Stimulated activated CD4-positive, alpha-beta T cell treated with anti-CD3 and anti-CD28 coated beads, Interleukin-4, amount 100 ng/mL, for 48 hours (primary cell): ENCODE data around the gene MPRIP.
"Not testable (repeated sequence)": the region's sequence is repeated elsewhere in the genome, so short reads cannot be mapped to it uniquely, and the experiment has no call there.

Experiments
- DNase-seq, 2 donors: peaks; one replicate each; pipeline ENCODE4 v3.0.0-alpha.2; 2020; ENCODE audit warnings: low read depth in 2 of 2

MPRIP gene

DNA sequence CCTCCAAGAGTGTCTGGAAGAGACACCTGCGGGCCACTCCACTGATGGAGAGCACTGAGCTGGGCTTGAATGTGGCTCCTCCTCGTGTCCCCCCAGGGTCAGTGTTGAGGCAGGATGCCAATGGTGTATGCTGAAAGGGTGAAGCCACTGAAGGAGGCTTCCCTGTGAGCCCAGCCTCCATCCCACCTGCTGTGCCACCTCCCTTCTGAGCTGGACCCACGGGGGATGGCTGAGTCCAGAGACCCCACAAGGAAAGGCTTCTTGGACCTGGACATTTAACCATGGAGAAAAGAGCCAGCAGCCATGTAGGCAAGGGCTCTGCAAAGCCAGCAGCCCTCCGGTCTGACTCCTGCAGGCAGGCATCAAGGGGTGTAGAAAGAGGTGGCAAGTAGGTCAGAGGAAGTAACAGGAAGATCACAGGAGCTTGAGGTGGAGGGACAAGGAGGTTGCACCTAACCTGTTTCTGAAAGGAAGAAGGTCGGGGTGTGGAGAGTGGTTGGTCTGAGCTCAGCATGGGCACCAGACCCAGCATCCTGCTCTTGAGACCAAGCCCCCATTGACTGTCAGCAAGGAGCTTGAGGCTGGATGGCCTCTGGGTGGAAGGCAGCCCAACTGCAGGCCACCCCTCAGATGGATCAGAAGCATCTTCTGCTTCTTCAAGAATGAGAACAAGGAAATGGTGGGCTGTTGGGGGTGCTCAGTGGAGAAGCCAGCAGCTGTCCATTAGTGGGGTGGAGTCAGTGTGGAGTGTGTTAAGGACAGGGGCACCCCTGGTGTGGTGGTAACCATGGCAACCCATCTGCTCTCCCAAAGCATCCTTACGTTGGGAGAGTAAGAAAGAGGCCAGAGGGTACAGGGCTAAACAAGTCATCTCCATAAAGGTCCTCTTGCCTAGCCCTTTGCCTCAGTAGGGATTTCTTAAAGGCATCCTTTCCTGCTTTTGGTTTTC, 83.2 kb downstream of the MPRIP start:
- DNase-seq = no peak

DNA sequence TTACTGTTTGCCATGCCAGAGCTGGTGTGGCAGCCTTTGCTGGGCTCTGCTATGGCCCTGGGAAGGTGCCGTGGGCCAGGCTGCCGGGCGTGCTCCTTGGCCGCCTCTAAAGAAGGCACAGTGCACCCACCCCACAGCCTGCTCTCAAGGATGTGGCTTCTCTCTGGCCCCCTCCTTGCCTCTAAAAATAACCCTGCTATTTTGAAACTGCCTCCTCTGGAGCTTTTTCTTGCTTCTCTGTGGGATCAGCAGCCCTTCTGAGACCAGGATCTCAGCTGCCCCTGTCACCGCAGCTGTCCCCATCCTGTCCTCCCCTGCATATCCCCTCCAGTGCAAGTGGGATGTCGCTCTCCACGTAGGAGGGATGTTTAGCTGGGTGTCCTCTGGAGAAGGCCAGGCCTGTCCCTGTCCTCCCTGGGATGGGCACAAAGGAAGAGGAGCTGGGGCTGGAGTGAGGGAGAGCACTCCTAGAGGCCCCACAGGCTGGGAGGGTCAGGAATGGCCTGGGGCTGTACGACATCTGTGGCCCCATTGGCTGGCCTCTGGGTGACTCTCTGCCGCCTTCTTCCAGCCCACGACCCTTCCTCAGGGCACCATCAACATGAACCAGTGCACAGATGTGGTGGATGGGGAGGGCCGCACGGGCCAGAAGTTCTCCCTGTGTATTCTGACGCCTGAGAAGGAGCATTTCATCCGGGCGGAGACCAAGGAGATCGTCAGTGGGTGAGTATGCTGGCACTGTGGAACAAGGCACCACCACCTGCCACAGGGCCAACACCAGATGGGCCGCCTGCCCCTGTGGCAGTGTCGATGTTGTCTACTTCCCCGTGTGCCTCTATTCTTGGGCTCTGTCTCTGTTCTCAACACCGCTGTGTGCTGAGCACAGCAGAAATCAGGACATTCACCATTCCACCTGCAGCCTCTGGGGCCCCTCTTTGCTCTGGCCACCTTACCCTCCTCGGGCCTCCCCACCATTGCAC, 84.2 kb downstream of the MPRIP start:
- no peak for DNase-seq

DNA sequence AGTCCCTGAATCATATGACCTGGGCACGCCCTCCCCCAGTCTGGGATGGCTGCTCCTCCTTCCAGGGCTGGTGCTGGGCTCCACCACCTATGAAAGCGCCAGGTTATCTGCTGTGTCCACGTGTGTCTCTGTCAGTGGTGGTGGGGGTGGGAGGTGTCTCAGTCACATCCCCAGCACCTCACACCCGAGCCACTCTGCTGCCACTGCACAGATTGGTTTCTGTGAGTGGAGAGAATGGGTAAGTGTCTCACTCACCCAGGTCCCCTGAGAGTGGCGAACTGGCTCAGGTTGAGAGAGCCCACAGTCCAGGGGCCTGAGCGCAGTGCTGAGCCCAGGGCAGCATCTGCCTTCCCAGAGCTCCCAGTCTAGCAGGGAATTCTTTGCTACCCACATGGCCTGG, 84.9 kb downstream of the MPRIP start:
- no peak for DNase-seq

DNA sequence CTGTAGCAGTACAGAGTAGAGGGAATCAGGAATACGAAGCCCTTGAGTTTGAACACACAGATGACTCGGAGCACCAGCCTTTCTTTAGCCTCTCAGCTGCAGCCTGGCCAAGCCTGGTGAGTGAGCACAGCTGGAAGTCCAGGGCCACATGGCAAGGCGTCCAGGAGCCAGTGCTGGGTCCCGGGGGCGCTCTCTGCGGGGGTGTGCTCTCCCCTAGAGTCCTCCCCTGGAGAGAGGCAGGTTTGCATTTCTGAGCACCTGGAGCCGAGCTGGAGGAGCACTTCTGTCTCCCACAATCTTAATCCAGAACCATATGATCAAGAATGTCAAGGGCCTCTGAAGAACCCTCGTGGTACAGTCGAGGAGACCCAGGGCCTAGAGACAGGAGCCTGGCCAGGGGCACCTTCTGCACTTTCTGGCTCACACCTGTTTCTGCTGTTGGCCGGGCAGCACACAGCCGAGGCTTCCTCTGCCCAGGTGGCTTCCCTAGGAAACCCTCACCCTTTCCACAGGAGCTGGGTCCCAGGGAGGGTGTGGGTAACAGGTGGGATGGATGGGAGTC, 85.6 kb downstream of the MPRIP start:
- DNase-seq = no peak

DNA sequence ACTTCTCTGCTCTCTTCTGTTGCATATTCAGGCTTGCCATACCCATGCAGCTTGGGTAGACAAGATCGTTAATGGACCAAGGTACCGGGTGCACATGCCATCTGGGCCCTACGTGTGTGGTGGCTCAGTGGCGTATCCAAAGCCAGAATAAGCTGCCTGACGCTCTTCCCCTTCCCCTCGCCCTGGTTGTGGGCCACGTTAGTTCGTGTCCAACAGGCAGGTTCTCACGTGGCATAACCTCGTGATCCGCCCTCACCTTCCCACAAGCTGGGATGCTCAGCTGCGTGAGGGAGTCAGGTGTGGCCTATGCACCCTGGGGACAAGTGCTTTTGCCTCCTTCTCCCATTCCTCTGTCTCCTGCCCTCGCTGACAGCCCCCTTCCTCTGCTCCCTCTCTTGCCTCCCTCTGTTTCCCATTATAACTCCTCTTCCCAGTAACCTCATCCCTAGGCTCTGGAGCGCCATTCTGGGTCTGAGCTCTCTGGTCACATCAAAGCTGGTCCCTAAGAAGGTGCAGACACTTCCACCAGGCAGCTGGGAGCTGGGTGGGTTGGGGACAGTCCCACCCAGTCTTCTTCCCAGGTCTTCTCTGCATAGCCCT, 86.3 kb downstream of the MPRIP start:
- DNase-seq = no peak

DNA sequence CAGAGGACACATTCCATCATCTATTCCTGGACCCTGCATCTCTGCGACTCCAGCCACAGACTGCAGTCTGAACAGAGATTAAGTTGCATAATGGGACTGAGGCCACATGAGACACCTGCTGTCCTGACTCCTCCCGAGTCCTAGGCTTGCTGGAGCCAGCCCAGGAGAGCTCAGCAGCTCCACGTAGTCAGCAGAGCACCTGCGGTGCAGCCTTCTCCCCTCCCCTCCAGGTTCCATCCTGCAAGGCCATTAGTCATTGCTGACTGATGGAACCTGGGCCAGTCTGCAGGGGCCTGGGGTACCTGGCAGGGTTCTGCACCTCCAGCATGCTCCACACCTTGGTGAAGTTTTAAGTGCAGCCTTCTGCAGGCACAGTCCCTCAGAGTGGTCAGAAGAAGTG, 87.2 kb downstream of the MPRIP start:
- no peak for DNase-seq

DNA sequence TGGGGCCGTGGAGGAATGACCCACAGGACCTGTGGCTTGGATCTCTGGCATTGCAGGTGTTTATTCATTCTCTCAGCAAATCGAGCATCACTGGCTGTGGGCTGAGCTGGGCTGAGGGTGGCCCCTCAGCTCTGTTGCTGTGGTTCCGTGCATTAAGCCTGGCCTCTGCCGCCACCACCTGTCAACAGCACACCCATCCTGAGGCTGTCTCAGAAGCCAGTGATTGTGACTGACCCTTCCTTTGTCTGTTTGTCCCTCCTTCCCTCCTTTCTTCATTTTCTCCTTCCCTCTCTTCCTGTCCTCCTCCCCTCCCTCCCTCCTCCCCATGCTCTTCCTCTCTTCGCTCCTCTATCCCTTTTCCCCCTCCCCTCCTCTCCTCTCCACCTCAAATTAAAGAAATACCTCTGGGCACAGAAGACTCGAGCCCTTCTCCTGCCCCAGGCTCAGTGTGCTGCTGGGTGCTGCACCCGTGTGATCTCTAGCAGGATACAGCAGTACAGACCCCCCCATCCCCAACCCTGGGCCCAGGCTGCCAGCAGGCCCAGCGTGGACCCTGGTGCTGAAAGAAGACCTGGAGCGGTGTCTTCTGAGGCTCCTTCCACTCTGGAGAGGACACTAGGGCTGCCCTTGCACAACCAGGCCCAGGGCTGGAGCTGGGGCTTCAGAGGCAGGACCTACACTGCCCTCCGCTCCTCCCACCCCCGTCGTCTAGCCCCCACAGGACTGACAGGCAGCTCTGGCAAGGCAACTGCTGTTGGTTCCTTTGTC, 88.0 kb downstream of the MPRIP start:
- no peak for DNase-seq

DNA sequence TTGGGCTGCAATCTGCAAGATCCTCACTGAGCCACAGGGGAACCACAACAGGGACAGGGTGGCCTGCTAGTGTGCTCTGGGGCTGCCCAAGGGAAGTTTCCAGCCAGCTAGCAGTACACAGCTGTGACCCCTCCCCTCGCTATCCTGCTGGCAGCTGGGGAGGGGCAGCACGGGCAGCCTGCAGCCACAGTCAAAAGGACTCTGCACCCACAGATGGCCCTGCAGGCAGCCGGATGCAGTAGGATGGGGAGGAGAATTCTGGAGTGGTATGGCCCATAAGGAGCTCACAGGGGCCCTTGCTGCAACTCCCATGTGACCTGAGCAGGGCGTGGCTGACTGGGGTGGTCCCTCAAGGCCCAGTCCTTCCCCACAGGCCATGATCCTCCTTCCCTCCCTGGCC, 89.6 kb downstream of the MPRIP start:
- no peak for DNase-seq

DNA sequence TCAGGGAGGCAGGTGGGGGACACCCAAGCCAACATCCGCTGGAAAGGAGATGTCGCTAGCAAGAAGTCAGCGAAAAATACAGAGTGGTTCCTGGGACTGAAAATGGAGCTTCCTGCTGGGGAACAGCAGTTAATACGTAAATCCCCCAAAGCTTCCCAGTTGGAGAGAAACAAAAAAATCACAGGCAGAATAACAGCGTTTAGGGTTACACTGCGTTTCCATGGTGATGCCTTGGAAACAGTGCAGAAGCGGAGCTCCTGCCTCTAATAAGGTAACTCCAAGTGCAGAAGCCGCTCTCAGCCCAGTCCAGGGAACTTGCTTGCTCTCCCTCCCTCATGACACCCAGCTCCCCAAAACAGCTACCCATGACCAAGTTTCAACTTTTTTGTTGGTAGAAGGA, 90.5 kb downstream of the MPRIP start:
- no peak for DNase-seq

DNA sequence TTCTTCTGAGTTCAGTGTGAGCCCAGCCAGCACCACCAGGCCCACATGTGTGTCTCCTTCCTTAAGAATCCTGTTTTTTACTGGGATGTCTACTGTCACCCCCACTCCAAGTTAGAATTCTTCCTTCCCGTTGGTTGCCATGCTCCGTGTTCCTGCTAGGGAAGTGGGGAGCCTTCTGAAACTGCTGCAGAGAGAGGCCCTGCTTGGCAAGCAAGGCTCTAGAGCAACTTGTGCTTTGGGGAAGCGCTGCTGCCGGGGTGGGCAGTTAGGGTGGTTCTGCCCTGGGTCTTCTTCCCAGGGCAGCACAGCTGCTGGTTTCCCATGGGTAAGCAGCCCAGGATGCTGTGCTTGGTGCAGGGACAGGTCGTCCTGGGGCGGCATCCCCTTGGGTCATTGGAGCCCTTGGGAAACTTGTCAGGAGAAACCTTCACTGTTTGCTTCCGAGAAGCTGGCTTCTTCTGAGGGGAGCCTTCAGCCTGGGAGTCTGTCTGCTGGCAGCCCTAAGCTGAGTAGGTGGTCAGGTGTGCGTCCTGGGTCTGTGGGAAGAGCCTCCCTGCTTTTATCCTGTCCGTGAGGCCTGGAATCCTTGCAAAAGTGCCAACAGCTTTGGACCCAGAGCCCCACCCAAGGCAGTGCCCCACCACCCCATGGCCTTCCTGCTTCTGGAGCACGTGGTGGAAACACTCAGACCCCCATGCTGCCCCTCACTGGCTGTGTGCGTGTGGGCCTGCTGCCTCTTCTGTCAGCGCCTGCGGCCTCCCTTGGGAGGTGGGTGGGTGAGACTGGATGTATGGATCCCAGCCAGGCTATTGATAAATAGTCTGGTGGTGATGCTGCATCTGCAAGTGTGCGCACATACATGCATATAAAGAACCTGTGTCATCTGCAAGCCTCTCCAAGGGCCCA, 92.0 kb downstream of the MPRIP start:
- no peak for DNase-seq

DNA sequence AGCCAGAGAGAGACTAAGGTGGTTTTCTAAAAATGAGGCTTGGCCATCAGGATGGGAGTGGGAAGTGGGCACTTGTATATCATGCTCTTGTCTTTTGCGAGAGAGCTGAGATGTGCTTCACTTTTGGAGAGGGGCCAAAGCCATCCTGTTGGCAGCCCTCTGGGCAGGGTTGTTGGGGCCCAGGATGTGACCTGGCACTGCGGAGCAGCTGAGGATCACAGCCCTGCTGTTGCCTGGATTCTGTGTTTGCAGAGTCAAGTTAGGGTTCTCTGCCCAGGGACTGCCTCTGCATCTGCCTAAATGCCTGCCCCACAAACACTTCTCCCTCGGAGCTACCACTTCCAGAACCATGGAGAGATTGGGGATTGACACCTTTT, 92.7 kb downstream of the MPRIP start:
- no peak for DNase-seq

DNA sequence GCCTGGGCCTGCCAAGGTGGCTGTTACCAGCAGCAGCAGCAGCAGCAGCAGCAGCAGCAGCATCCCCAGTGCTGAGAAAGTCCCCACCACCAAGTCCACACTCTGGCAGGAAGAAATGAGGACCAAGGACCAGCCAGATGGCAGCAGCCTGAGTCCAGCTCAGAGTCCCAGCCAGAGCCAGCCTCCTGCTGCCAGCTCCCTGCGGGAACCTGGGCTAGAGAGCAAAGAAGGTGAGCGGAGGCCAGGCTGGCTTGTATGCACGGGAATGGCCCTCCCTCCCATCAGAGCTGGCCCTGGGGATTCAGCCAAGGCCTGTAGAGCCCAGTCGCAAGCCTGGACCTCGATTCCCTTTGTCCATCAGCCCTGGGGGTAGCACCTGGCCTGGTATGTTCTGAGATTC, 94.0 kb downstream of the MPRIP start:
- DNase-seq = not testable (repeated sequence)

DNA sequence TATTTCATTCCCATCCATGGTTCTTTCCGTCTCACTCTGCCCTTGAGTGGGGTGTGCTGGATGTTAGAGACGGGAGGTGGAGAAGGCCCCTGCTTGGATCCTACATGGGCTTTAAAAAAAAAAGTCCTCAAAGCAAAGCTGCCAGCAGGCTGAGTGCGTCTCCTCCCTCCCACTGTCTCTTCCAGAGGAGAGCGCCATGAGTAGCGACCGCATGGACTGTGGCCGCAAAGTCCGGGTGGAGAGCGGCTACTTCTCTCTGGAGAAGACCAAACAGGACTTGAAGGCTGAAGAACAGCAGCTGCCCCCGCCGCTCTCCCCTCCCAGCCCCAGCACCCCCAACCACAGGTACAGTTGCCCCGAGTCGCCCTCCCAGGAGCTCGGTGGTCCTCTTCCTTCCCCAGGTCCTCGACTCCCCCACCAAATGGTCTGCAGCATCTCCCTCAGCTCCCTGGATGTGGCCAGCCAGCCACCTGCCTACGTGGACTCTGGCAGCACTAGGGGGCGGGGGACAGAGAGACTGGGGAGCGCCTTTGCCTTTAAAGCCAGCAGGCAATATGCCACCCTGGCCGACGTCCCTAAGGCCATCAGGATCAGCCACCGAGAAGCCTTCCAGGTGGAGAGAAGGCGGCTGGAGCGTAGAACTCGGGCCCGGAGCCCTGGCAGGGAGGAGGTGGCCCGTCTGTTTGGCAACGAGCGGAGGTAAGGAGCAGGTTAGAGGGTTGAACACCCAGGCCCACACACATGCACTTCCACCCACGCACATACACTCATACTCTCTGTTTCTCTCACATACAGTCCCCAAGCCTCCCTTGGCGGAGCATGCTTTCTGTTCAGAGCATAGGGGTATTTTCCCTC, 95.7 kb downstream of the MPRIP start:
- DNase-seq = no peak

DNA sequence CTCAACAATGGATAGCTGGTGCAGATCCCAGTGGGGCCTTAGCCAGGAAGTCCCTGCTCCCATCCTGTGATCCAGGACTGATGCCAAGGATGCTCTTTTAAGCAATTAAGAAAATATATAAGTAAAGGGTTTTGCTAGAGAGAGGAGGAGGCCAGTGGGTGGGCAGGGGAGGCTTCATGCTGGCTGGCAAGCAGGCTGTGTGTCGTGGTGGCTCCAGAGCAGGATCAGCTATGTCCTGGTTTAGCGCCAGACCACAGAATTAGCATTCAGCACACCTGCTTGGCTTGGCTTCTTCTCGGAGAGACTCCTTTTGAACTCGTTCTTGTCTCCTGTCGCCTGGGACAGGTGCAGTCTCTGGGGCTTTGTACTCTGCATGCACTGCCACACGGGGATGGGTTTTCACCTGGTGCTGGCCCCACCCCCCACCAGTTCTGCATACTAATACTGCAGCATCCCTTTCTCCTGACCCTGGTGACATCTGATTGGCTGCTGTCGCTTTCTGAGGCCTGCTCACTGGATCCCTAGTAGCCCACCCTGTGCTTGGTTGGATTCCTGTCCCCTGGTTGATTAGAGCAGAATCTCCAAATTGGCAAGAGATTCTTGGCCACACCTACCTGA, 97.8 kb downstream of the MPRIP start:
- no peak for DNase-seq

DNA sequence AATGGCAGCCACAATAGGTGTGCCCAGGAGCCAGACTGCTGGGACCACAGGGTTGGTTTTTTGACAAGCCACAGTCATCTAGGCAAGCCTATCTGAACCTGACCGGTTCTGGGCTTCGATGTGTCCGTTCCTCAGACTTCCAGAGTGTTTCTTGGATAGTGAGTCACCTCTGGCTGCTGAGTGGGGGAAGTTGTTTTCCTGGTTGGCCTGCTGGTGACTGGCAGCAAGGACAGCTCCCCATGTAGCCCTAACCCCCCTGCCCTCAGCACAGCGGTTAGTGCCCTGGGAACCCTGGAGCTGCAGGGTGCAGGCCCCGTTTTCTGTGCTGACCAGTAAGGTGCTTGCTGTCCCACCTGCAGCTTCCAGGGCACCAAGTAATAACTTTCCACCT, 98.3 kb downstream of the MPRIP start:
- DNase-seq = no peak

DNA sequence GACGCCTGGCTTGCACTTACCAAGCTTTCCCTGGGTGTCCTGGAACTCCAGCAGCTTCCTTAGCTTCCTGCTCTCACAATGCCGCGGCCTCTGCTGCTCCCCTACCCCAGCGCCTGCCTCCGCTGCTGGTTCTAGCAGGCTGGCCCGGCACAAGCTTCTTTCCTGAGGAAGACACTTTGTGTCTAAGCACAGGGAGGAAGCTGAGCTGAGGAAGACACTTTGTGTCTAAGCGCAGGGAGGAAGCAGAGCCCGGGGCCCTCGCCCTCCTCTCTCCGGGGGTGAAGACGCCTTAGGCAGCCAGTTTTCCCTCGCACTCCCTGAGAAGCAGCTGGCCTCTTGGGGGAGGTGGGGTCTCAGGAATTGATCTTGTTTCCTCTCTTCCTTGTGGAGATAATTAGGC, 99.0 kb downstream of the MPRIP start:
- no peak for DNase-seq

DNA sequence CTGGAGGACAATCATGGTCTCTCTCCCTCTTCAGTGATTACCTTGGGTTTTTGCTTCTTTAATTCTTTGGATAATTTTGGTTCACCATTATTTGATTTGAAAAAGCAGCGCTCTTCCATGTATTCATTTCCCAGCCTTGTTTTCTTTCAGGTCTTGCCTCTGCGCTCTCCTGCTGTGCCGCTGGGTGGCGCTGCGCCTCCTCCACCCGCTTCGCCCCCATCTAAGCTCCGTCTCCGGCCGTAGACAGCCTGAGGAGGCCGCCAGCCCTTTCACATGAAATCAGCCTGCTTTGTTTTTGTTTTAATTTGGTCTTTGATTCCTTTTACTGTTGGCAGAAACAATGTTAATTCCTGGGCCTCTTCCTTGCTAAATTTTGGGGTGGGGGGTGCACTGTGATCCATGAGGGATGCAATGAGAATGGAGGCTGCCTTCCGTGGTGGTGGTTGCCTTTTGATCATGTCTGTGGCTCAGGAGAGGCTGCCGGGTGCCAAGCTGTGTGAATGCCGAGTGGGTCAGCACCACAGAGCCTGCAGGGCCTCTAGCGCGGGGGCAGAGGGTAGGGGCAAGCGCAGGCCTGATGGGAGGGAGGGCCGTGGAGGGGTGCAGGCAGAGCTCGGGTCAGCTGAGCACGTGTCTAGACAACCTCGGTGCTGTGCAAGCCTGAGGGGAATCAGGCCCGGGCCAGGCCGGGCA, 99.7 kb downstream of the MPRIP start:
- DNase-seq = peak; percentile 32 to 37

DNA sequence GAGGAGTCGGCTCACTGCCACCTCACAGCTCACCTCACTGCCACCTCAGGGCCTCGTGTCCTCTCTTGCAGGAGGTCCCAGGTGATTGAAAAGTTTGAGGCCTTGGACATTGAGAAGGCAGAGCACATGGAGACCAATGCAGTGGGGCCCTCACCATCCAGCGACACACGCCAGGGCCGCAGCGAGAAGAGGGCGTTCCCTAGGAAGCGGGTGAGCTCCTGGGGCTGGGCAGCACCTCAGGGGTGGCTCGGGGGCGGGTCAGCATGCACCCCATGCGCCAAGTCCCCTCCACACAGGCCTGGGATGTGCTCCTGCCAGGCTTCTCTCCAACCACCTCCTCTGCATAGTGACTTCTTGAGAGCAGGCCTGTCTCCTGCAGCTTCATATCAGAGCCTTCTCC, 100.3 kb downstream of the MPRIP start:
- no peak for DNase-seq
